ENCODE data around the gene WWC2. TPM values are rescaled to one million over a fixed set of nuclear protein-coding genes. Genes with fewer than 3 reads are reported as not detected.

Gene WWC2
- total RNA-seq, 4 donors from 2014 or later: 6.6 to 79.7 (median 9.4) TPM

DNA sequence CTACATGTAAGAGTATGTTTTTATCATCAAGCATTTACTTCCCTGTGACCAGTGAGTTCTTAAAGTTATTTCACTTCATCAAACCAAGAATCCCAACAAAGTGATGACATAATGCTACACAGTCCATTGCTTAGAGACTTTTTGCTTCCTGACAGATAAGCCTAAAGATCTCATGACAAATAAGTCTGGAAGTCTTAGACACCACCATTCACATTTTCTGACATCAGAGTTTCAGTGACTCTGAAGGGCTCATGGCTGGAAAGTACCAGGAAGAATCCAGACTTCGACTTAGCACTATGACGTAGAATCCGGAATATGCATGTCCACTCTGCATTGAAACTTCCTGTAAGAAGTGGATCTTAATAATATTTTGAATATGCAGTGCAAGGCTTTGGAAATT lies 167.3 kb downstream of the WWC2 start:
- in situ Hi-C loops (cut with MboI; ENCODE audit: low pct_ligation_motif_present in 1 of 4, low pct_unique_long_range_greater_than_20kb in 1 of 4, low sequenced_read_pairs in 3 of 4) (loop anchor here in 2 of 4 donors (10.0 kb wide), 2 partner anchors 322 to 332 kb away; no protein-coding TSS in a partner anchor), intact Hi-C loops (cut with DNase I; ENCODE audit: low total_unique reads) (no loop called here)
- no peak overlapping the region for H3K27ac ChIP-seq
- peaks cover 7 to 13% (median 9%) of the 10 kb centered on the region in 4 donors for H3K4me1 ChIP-seq
- peaks cover 0 to 5% (median 0%) of the 10 kb centered on the region in 4 donors for H3K36me3 ChIP-seq
- H3K4me3 ChIP-seq: no peak overlapping the region
- 83 to 92% methylated on average over 2 to 3 of the region's 3 CpGs for WGBS, 2 donors (ENCODE audit: low coverage in 1 of 2)
- no peak for DNase-seq
- TF ChIP-seq POLR2A (IDR thresholded peaks at IDR 0.05) (no peak), POLR2AphosphoS5 (IDR thresholded peaks at IDR 0.05) (no peak), EP300 (IDR thresholded peaks at IDR 0.05; ENCODE audit: low read depth) (no peak)
- TF ChIP-seq, protein P1, sequence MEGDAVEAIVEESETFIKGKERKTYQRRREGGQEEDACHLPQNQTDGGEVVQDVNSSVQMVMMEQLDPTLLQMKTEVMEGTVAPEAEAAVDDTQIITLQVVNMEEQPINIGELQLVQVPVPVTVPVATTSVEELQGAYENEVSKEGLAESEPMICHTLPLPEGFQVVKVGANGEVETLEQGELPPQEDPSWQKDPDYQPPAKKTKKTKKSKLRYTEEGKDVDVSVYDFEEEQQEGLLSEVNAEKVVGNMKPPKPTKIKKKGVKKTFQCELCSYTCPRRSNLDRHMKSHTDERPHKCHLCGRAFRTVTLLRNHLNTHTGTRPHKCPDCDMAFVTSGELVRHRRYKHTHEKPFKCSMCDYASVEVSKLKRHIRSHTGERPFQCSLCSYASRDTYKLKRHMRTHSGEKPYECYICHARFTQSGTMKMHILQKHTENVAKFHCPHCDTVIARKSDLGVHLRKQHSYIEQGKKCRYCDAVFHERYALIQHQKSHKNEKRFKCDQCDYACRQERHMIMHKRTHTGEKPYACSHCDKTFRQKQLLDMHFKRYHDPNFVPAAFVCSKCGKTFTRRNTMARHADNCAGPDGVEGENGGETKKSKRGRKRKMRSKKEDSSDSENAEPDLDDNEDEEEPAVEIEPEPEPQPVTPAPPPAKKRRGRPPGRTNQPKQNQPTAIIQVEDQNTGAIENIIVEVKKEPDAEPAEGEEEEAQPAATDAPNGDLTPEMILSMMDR (IDR thresholded peaks at IDR 0.05): no peak
- no peaks in the 10 kb centered on the region for H3K9me3 ChIP-seq
- H3K27me3 ChIP-seq: no peaks in the 10 kb centered on the region

DNA sequence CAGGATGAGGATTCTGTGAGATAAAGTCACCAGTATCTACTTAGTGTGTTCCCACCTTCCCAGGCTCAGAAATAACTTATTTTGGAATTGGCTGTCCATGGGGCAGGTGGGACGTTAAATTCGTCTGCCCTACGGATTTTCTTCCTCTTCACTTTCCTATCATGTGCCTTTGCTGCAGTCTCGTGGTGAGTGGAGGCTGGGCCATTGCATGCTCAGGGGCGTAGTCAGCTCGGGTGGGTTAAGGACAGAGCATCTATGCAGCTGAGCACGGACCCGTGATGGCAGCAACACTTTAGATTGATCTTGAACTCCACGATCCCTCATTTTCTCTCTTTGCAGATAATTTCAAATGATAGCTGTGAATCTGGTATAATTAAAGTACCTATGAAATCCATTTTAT lies 169.5 kb downstream of the WWC2 start:
- no peak for TF ChIP-seq POLR2AphosphoS5 (IDR thresholded peaks at IDR 0.05)
- H3K4me1 ChIP-seq: no peaks in the 10 kb centered on the region
- WGBS, 2 donors (ENCODE audit: low coverage in 1 of 2): 85 to 100% methylated on average over 1 to 9 of the region's 9 CpGs
- no peaks in the 10 kb centered on the region for H3K9me3 ChIP-seq
- peaks cover 0 to 5% (median 0%) of the 10 kb centered on the region in 4 donors for H3K36me3 ChIP-seq
- no peak overlapping the region for H3K4me3 ChIP-seq
- in situ Hi-C loops (cut with MboI; ENCODE audit: low pct_ligation_motif_present in 1 of 4, low pct_unique_long_range_greater_than_20kb in 1 of 4, low sequenced_read_pairs in 3 of 4): loop anchor here in 2 of 4 donors (10.0 kb wide), 2 partner anchors 324 to 334 kb away; no protein-coding TSS in a partner anchor
- intact Hi-C loops (cut with DNase I; ENCODE audit: low total_unique reads): no loop called here
- no peak for DNase-seq
- no peak overlapping the region for H3K27ac ChIP-seq
- H3K27me3 ChIP-seq: no peaks in the 10 kb centered on the region

DNA sequence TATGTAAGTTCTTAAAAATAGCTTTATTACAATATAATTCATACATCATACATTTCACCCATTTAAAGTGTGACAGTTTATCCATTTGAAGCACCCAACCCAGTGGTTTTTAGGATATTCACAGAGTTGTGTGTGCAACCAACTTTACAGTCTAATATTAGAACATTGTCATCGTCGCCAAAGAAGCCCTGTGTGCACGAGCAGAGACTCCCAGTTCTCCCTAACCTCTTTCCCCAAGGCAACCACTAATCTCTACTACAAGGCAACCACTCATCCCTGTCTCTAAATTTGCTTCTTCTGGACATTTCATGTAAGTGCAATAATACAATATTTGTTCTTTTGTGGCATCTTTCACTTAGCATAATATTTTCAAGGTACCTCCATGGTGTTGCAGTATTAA lies 173.3 kb downstream of the WWC2 start:
- DNase-seq: no peak
- in situ Hi-C loops (cut with MboI; ENCODE audit: low pct_ligation_motif_present in 1 of 4, low pct_unique_long_range_greater_than_20kb in 1 of 4, low sequenced_read_pairs in 3 of 4): no loop called here
- 69 to 82% methylated on average over 3 of the region's 3 CpGs for WGBS, 2 donors (ENCODE audit: low coverage in 1 of 2)

DNA sequence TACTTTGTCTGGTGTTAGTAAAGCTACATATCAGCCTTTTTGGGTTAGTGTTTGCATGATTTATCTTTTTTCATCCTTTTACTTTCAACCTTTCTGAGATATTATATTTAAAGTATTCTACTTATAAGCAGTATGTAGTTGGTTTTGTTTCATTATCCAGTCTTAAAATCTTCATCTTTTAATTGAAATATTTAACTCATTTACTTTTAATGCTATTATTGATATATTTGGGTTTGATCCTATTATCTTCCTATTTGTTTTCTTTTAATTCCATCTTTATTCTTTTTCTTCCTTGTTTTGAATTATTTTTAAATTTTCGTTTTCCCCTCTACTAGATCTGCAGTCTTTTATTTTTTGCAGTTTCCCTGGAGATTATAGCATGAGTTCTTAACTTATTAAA lies 177.0 kb downstream of the WWC2 start:
- DNase-seq: no peak
- Histone ChIP-seq H3K4me1 (no peaks in the 10 kb centered on the region), H3K27ac (no peak overlapping the region), H3K9me3 (peaks cover 14 to 24% of the 10 kb centered on the region in 2 donors), H3K27me3 (no peaks in the 10 kb centered on the region), H3K4me3 (no peak overlapping the region), H3K36me3 (peaks cover 0 to 16% (median 0%) of the 10 kb centered on the region in 4 donors)
- intact Hi-C loops (cut with DNase I; ENCODE audit: low total_unique reads): no loop called here
- 41 to 54% methylated on average over 1 of the region's 1 CpG for WGBS, 2 donors (ENCODE audit: low coverage in 1 of 2)
- no peak for TF ChIP-seq EP300 (IDR thresholded peaks at IDR 0.05; ENCODE audit: low read depth)
- no peak for TF ChIP-seq POLR2AphosphoS5 (IDR thresholded peaks at IDR 0.05)
- no peak for TF ChIP-seq POLR2A (IDR thresholded peaks at IDR 0.05)
- in situ Hi-C loops (cut with MboI; ENCODE audit: low pct_ligation_motif_present in 1 of 4, low pct_unique_long_range_greater_than_20kb in 1 of 4, low sequenced_read_pairs in 3 of 4): no loop called here

More for the DNA sequence above, 173.3 kb downstream of the WWC2 start:
- Histone ChIP-seq H3K9me3 (peaks cover 14 to 24% of the 10 kb centered on the region in 2 donors), H3K27me3 (no peaks in the 10 kb centered on the region), H3K27ac (no peak overlapping the region), H3K4me1 (no peaks in the 10 kb centered on the region), H3K4me3 (no peak overlapping the region), H3K36me3 (peaks cover 0 to 21% (median 0%) of the 10 kb centered on the region in 4 donors)
- TF ChIP-seq, protein P1 (IDR thresholded peaks at IDR 0.05): no peak
- TF ChIP-seq EP300 (IDR thresholded peaks at IDR 0.05; ENCODE audit: low read depth) (no peak), POLR2A (IDR thresholded peaks at IDR 0.05) (no peak), POLR2AphosphoS5 (IDR thresholded peaks at IDR 0.05) (no peak)
- intact Hi-C loops (cut with DNase I; ENCODE audit: low total_unique reads): no loop called here

DNA sequence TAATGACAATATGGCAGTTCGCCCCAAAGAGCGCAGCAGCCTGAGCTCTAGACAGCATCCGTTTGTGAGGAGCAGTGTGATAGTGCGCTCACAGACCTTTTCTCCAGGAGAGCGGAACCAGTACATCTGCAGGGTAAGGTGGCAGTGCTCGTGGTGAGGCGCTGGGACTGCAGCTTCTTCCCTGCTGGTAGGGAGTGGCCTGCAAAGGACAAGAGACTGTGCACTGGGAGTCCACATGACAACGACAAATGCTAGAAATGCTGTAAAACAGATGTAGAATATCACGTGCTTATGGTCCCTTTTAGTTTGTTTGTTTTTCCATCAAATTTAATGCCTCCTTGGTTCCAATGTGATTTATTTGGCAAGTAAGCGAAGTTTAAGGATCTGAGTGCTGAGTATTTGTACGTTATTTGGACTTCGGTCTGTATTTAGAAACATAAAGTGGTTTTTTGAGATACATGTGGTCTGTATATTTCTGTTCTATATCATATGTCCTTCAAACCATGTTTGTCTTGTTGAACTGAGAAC lies 185.3 kb downstream of the WWC2 start:
- in situ Hi-C loops (cut with MboI; ENCODE audit: low pct_ligation_motif_present in 1 of 4, low pct_unique_long_range_greater_than_20kb in 1 of 4, low sequenced_read_pairs in 3 of 4) (no loop called here), intact Hi-C loops (cut with DNase I; ENCODE audit: low total_unique reads) (no loop called here)
- no peaks in the 10 kb centered on the region for H3K9me3 ChIP-seq
- WGBS, 2 donors (ENCODE audit: low coverage in 1 of 2): 60 to 65% methylated on average over 5 to 12 of the region's 12 CpGs
- H3K36me3 ChIP-seq: no peaks in the 10 kb centered on the region
- peaks cover 0 to 6% (median 0%) of the 10 kb centered on the region in 4 donors for H3K4me1 ChIP-seq
- H3K27me3 ChIP-seq: no peaks in the 10 kb centered on the region
- no peak overlapping the region for H3K27ac ChIP-seq
- no peak for TF ChIP-seq POLR2AphosphoS5 (IDR thresholded peaks at IDR 0.05)
- TF ChIP-seq POLR2A (IDR thresholded peaks at IDR 0.05): no peak
- no peak for TF ChIP-seq EP300 (IDR thresholded peaks at IDR 0.05; ENCODE audit: low read depth)
- TF ChIP-seq, protein P1 (IDR thresholded peaks at IDR 0.05): no peak
- H3K4me3 ChIP-seq: no peak overlapping the region
- no peak for DNase-seq
